GM21723 (cell line): ENCODE measurements around the gene ZDHHC14.

Source experiments
- ATAC-seq: cut with Tn5 transposase; IDR thresholded peaks from one replicate; pipeline ENCODE4 v1.9.1; 2021; ENCODE audit warnings: mild to moderate bottlenecking, moderate library complexity; ENCODE audit not compliant: unreplicated experiment

Gene ZDHHC14

DNA sequence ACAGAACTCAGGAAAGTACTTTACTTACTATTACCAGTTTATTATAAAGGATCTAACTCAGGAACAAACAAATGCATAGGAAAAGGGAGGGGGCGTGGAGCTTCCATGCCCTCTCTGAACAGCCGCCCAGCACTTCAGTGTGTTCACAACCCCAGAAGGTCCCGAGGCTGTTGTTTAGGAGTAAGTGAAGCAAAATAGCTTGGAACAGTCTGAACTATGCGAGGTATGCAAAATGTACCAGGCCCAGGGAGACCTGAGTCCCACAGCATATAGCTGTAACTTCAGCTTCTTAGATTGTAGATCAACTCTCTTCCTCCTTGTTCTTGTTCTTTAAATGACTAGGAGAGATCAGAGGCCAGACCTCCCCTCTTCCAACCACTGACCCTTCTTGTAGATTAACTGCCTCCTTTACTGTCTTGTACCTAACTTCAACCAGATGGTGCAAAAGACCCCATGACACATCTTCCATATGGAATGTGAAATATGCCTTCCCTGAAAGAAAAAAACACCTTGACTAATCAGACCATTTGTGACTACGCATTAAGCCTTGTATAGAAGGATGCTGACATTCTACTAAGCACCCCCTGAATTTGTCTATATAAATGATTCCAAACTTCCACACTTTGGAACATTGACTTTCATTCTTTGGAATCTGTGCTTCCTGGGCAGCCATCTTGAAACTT lies 343.3 kb downstream of the ZDHHC14 start:
- ATAC-seq: no peak

DNA sequence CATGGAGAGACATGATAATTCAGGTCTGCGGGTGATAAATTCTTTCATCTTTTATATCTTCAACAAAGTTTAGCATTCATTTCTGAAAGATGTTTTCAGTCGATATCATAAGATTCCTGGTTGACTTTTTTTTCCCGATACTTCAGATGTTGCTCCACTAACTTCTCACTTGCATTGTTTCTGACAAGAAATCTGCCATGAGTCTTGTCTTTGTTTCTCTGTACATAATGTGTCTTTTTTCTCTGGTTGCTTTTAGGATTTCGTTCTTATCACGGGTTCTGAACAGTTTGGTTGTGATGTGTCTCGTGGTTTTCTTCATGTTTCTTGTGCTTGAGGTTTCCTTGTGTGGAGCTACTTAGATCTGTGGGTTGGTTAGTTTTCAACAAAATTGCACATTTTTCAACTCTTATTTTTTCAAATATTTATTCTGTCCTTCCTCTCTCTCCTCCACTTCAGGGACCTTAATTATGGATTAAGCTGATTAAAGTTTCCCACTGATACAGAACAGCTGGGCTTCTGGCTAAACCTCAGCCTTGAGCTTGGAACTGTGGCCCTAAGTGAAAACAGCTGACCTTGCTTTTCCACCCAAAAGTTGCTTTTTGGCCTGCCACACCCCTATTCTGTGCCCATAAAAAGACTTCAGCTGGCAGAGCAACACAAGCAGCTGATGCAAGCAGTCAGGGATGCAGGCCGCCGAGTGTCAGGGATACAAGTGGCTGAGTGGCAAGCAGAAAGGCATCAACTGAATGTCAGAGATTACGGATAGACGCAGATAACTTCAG lies 344.2 kb downstream of the ZDHHC14 start:
- ATAC-seq: no peak

- ATAC-seq: no peak
These were observed 344.8 kb downstream of the ZDHHC14 start for GRCh38 chr6:157725836-157726235.

DNA sequence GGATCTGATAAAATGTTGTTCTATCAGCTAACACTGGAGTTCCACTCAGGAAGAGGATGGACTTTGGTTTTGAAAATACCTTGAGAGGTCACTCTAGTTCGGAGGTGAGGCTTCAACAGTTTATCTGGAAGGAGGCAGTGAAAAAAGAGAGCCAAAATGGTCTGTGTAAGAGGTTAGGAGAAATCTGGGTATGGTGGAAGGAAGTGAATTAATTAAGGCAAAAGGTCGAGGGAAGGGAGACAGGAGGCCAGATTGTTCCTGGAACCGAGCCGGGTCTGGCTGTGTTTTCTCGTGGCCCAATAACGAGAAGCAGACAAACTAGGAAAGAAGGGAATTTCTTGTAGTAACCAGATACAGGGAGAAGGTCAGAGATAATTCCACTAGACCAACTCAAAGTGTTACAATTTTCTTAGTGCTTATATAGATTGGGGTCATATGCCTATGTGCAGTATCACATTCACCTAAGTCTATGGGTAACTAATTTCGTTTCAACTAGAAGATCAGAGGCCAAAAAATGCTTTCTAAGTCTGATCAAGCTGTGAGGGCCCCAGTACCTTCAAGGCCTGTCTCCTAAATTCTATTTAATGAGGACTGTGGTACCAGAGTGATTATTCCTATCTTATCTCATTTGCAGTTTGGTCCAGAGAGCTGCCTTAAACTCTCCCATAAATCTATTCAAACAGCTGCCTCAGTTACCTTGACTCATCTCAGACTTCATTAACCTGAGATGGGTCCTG lies 346.1 kb downstream of the ZDHHC14 start:
- no peak for ATAC-seq
